ENCODE measurements around the gene HCN3.

Gene HCN3

DNA sequence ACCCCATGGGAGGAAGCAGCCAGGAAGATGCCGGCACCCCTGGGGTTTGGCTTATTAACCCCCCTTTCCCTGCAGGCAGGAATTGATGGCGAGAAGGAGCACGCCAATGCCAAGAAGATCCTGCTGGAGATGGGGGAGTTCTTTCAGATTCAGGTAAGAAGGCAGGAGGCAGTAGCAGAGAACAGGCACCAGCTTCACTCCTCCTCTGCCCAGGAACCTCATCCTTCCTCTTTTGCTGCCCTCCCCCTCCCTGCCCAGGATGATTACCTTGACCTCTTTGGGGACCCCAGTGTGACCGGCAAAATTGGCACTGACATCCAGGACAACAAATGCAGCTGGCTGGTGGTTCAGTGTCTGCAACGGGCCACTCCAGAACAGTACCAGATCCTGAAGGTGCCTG, 42.3 kb downstream of the HCN3 start:
- Histone ChIP-seq H3K27me3 (ENCODE audit: insufficient read depth, low read length) (no peaks in the 10 kb centered on the region), H3K18ac (ENCODE audit: low read length) (no peak overlapping the region), H3K36me3 (ENCODE audit: control insufficient read depth in 1 of 2, insufficient read depth in 2 of 2, low read length in 2 of 2) (peaks cover 37 to 45% of the 10 kb centered on the region in 2 experiments), H3K4ac (ENCODE audit: low read depth, low read length) (no peak overlapping the region), H3K4me3 (ENCODE audit: low read depth, low read length) (no peak overlapping the region), H2AK5ac (ENCODE audit: low read length) (no peak overlapping the region), H3K79me1 (ENCODE audit: low read length) (peaks cover 10% of the 10 kb centered on the region), H2BK12ac (ENCODE audit: low read length) (no peak overlapping the region), H2AFZ (ENCODE audit: insufficient read depth, low read length, poor library complexity) (no peak overlapping the region), H3K27ac (ENCODE audit: low read depth, low read length) (no peak overlapping the region), H2BK120ac (ENCODE audit: insufficient read depth, low read length, poor library complexity) (no peak overlapping the region), H3K9me3 (ENCODE audit: insufficient read depth, low read depth, low read length) (no peaks in the 10 kb centered on the region), H3K23ac (ENCODE audit: low read length) (no peak overlapping the region), H3K4me1 (ENCODE audit: control insufficient read depth in 1 of 2, insufficient read depth in 2 of 2, low read length in 2 of 2) (peaks cover 0 to 12% of the 10 kb centered on the region in 2 experiments), H2BK5ac (ENCODE audit: low read depth, low read length, poor library complexity) (no peak overlapping the region), H4K91ac (ENCODE audit: low read depth, low read length) (no peak overlapping the region), H3K79me2 (ENCODE audit: control insufficient read depth, insufficient read depth, low read length, poor library complexity) (peaks cover 7% of the 10 kb centered on the region), H3K14ac (ENCODE audit: low read length) (no peak overlapping the region), H3K9ac (ENCODE audit: low read length) (no peak overlapping the region), H3K4me2 (ENCODE audit: low read length) (no peak overlapping the region), H4K12ac (ENCODE audit: low read depth, low read length) (no peak overlapping the region), H4K8ac (ENCODE audit: low read depth, low read length) (no peak overlapping the region)
- no peak for DNase-seq
- no CpG with 5 or more reads among the region's 5 CpGs for WGBS (ENCODE audit: extremely low coverage, insufficient coverage, insufficient read length)

DNA sequence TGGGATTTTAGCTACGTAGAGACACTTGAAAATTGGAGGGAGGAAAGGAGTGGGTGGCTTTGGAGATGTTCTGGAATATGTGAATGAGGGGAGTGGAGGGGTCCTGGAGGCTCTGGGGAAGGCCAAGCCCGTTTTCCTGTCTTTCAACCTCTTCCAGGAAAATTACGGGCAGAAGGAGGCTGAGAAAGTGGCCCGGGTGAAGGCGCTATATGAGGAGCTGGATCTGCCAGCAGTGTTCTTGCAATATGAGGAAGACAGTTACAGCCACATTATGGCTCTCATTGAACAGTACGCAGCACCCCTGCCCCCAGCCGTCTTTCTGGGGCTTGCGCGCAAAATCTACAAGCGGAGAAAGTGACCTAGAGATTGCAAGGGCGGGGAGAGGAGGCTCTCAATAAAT, 43.0 kb downstream of the HCN3 start:
- H3K4ac ChIP-seq (ENCODE audit: low read depth, low read length): no peak overlapping the region
- no peak overlapping the region for H3K23ac ChIP-seq (ENCODE audit: low read length)
- peaks cover 1 to 14% of the 10 kb centered on the region in 2 experiments for H3K4me1 ChIP-seq (ENCODE audit: control insufficient read depth in 1 of 2, insufficient read depth in 2 of 2, low read length in 2 of 2)
- no peak overlapping the region for H4K91ac ChIP-seq (ENCODE audit: low read depth, low read length)
- H3K9ac ChIP-seq (ENCODE audit: low read length): no peak overlapping the region
- no peak overlapping the region for H2BK5ac ChIP-seq (ENCODE audit: low read depth, low read length, poor library complexity)
- no CpG with 5 or more reads among the region's 11 CpGs for WGBS (ENCODE audit: extremely low coverage, insufficient coverage, insufficient read length)
- H3K27ac ChIP-seq (ENCODE audit: low read depth, low read length): no peak overlapping the region
- no peak overlapping the region for H4K12ac ChIP-seq (ENCODE audit: low read depth, low read length)
- no peak overlapping the region for H4K8ac ChIP-seq (ENCODE audit: low read depth, low read length)
- H2BK120ac ChIP-seq (ENCODE audit: insufficient read depth, low read length, poor library complexity): no peak overlapping the region
- peak overlapping the region; percentile 42 for H3K4me2 ChIP-seq (ENCODE audit: low read length)
- H3K9me3 ChIP-seq (ENCODE audit: insufficient read depth, low read depth, low read length): no peaks in the 10 kb centered on the region
- no peak overlapping the region for H2BK12ac ChIP-seq (ENCODE audit: low read length)
- no peak overlapping the region for H3K14ac ChIP-seq (ENCODE audit: low read length)
- H3K79me2 ChIP-seq (ENCODE audit: control insufficient read depth, insufficient read depth, low read length, poor library complexity): peaks cover 12% of the 10 kb centered on the region
- no peak overlapping the region for H2AFZ ChIP-seq (ENCODE audit: insufficient read depth, low read length, poor library complexity)
- H2AK5ac ChIP-seq (ENCODE audit: low read length): no peak overlapping the region
- H3K4me3 ChIP-seq (ENCODE audit: low read depth, low read length): no peak overlapping the region
- H3K18ac ChIP-seq (ENCODE audit: low read length): no peak overlapping the region
- H3K36me3 ChIP-seq (ENCODE audit: control insufficient read depth in 1 of 2, insufficient read depth in 2 of 2, low read length in 2 of 2): peaks cover 33 to 40% of the 10 kb centered on the region in 2 experiments
- peaks cover 15% of the 10 kb centered on the region for H3K79me1 ChIP-seq (ENCODE audit: low read length)
- no peak for DNase-seq
- no peaks in the 10 kb centered on the region for H3K27me3 ChIP-seq (ENCODE audit: insufficient read depth, low read length)

DNA sequence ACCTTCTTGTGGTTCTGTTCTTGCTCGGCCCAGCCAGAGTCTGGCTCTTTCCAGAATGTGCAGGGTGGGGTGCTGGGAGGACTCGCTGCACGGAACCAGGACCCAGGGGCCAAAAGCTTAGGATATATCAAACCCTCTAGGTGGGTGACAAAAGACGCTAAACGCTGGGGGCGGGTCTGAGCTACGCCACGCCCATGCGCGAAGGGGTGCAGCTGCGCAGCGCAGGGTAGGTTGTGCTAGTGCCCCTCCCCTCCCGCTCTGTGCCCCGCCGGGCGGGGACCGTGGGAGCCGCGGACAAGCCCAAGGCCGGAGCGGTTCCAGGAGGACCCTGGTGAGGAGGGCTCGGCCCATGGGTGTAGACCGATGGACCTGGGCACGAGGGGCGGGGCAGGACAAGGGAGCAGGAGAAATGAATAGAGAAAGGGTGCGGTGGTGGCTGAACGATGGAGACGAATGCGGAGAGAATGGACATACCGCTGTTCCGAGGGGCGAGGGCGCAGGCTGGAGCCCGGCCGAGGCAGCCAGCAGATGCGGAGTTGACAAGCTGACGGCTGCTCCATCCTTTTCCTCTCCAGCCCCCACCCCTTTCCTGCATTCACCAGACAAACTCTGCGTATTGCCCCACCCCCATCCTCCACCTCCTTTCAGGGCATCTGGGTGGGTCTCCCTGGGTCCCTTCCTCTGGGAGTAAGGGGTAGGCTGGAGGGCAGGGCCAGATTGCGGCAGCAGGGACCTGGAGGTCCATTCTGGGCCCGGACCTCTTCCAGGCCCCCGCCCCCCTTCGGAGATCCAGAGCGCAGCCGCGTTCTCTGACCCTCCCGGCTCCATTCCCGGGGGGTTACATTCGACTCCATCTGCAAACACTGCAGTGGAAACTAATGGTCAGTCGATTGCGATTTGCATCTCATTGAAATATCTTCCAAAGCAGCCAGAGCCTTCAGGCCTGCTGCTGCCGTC, 43.7 kb downstream of the HCN3 start, which contains the start of gene RUSC1:
Gene RUSC1 (plus strand): TSS at position 234 of the 957 bp plus-strand sequence. CDS start 880 bp downstream, outside the sequence.
- no peak within 1 kb of the TSS for H4K8ac ChIP-seq (ENCODE audit: low read depth, low read length)
- no peak within 1 kb of the TSS for H2BK120ac ChIP-seq (ENCODE audit: insufficient read depth, low read length, poor library complexity)
- H2BK5ac ChIP-seq (ENCODE audit: low read depth, low read length, poor library complexity): no peak within 1 kb of the TSS
- no peak within 1 kb of the TSS for H4K91ac ChIP-seq (ENCODE audit: low read depth, low read length)
- no CpG with 5 or more reads among the region's 51 CpGs for WGBS (ENCODE audit: extremely low coverage, insufficient coverage, insufficient read length)
- no peak within 1 kb of the TSS for H2AK5ac ChIP-seq (ENCODE audit: low read length)
- H3K79me2 ChIP-seq (ENCODE audit: control insufficient read depth, insufficient read depth, low read length, poor library complexity): peaks cover 14% of the 10 kb centered on the region
- H3K4ac ChIP-seq (ENCODE audit: low read depth, low read length): no peak within 1 kb of the TSS
- DNase-seq: peak; percentile 31 to 59
- peaks cover 18% of the 10 kb centered on the region for H3K79me1 ChIP-seq (ENCODE audit: low read length)
- no peak within 1 kb of the TSS for H4K12ac ChIP-seq (ENCODE audit: low read depth, low read length)
- no peak within 1 kb of the TSS for H3K27ac ChIP-seq (ENCODE audit: low read depth, low read length)
- H3K9ac ChIP-seq (ENCODE audit: low read length): no peak within 1 kb of the TSS
- no peak within 1 kb of the TSS for H2AFZ ChIP-seq (ENCODE audit: insufficient read depth, low read length, poor library complexity)
- H3K23ac ChIP-seq (ENCODE audit: low read length): no peak within 1 kb of the TSS
- no peaks in the 10 kb centered on the region for H3K27me3 ChIP-seq (ENCODE audit: insufficient read depth, low read length)
- no peak within 1 kb of the TSS for H3K4me3 ChIP-seq (ENCODE audit: low read depth, low read length)
- H3K9me3 ChIP-seq (ENCODE audit: insufficient read depth, low read depth, low read length): no peaks in the 10 kb centered on the region
- no peak within 1 kb of the TSS for H3K18ac ChIP-seq (ENCODE audit: low read length)
- no peak within 1 kb of the TSS for H2BK12ac ChIP-seq (ENCODE audit: low read length)
- no peak within 1 kb of the TSS for H3K14ac ChIP-seq (ENCODE audit: low read length)
- peaks cover 37 to 45% of the 10 kb centered on the region in 2 experiments for H3K36me3 ChIP-seq (ENCODE audit: control insufficient read depth in 1 of 2, insufficient read depth in 2 of 2, low read length in 2 of 2)
- peaks cover 6 to 20% of the 10 kb centered on the region in 2 experiments for H3K4me1 ChIP-seq (ENCODE audit: control insufficient read depth in 1 of 2, insufficient read depth in 2 of 2, low read length in 2 of 2)
- peak within 1 kb of the TSS; percentile 42 for H3K4me2 ChIP-seq (ENCODE audit: low read length)

DNA sequence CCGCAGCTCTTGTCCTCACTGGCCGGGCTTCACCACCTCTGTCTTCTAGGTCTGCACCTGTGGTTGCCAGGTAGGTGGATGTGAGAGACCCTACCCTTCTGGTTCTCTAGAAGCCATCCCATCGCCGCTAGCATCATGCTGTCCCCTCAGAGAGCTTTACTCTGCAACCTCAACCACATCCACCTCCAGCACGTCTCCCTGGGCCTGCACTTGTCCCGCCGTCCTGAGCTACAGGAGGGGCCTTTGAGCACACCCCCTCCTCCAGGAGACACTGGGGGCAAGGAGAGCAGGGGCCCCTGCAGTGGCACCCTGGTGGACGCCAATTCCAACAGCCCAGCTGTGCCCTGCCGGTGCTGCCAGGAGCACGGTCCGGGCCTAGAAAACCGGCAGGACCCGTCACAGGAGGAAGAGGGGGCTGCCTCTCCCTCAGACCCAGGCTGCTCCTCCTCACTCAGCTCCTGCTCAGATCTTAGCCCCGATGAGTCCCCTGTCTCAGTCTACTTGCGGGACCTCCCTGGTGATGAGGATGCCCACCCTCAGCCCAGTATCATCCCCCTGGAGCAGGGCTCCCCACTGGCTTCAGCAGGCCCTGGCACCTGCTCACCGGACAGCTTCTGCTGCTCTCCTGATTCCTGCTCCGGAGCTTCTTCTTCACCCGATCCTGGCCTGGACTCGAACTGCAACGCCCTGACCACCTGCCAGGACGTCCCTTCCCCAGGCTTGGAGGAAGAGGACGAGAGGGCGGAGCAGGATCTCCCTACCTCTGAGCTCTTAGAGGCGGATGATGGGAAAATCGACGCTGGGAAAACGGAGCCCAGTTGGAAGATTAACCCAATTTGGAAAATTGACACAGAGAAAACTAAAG, 44.6 kb downstream of the HCN3 start:
- no peak overlapping the region for H4K12ac ChIP-seq (ENCODE audit: low read depth, low read length)
- H3K23ac ChIP-seq (ENCODE audit: low read length): no peak overlapping the region
- H3K18ac ChIP-seq (ENCODE audit: low read length): no peak overlapping the region
- no CpG with 5 or more reads among the region's 27 CpGs for WGBS (ENCODE audit: extremely low coverage, insufficient coverage, insufficient read length)
- H4K8ac ChIP-seq (ENCODE audit: low read depth, low read length): no peak overlapping the region
- H3K4ac ChIP-seq (ENCODE audit: low read depth, low read length): no peak overlapping the region
- peak overlapping the region; percentile 5 for H3K9ac ChIP-seq (ENCODE audit: low read length)
- H3K27ac ChIP-seq (ENCODE audit: low read depth, low read length): no peak overlapping the region
- H3K27me3 ChIP-seq (ENCODE audit: insufficient read depth, low read length): no peaks in the 10 kb centered on the region
- peak overlapping the region; percentile 46 for H2AK5ac ChIP-seq (ENCODE audit: low read length)
- peaks cover 18% of the 10 kb centered on the region for H3K79me1 ChIP-seq (ENCODE audit: low read length)
- H2BK12ac ChIP-seq (ENCODE audit: low read length): no peak overlapping the region
- H3K9me3 ChIP-seq (ENCODE audit: insufficient read depth, low read depth, low read length): no peaks in the 10 kb centered on the region
- H3K14ac ChIP-seq (ENCODE audit: low read length): no peak overlapping the region
- H2BK5ac ChIP-seq (ENCODE audit: low read depth, low read length, poor library complexity): no peak overlapping the region
- no peak overlapping the region for H4K91ac ChIP-seq (ENCODE audit: low read depth, low read length)
- no peak overlapping the region for H2BK120ac ChIP-seq (ENCODE audit: insufficient read depth, low read length, poor library complexity)
- peaks cover 14% of the 10 kb centered on the region for H3K79me2 ChIP-seq (ENCODE audit: control insufficient read depth, insufficient read depth, low read length, poor library complexity)
- no peak overlapping the region for H2AFZ ChIP-seq (ENCODE audit: insufficient read depth, low read length, poor library complexity)
- H3K4me2 ChIP-seq (ENCODE audit: low read length): peak overlapping the region; percentile 100
- no peak overlapping the region for H3K4me3 ChIP-seq (ENCODE audit: low read depth, low read length)
- no peak for DNase-seq
- H3K4me1 ChIP-seq (ENCODE audit: control insufficient read depth in 1 of 2, insufficient read depth in 2 of 2, low read length in 2 of 2): peaks cover 6 to 20% of the 10 kb centered on the region in 2 experiments
- peaks cover 44 to 52% of the 10 kb centered on the region in 2 experiments for H3K36me3 ChIP-seq (ENCODE audit: control insufficient read depth in 1 of 2, insufficient read depth in 2 of 2, low read length in 2 of 2)

Measured in trophoblast cell (in vitro differentiated cells and primary cell).